ENCODE measurements around the gene CYB561.

The CYB561 gene

GRCh38 chr17:63431618-63431938, 14.5 kb downstream of the CYB561 start:
- no peaks in the 10 kb centered on the region for H3K36me3 ChIP-seq (replicated peaks; ENCODE audit: insufficient read depth, low read length)
- H3K4me3 ChIP-seq (ENCODE audit: low read length), result no peak overlapping the region
- H3K27ac ChIP-seq (ENCODE audit: low read length), result no peak overlapping the region
- H2AFZ ChIP-seq (ENCODE audit: low read length), result no peak overlapping the region
- H3K4me2 ChIP-seq (ENCODE audit: low read depth, low read length), result no peak overlapping the region
- H4K20me1 ChIP-seq (ENCODE audit: insufficient read depth, low read length), result no peaks in the 10 kb centered on the region
- H3K79me2 ChIP-seq (ENCODE audit: low read length), result no peaks in the 10 kb centered on the region
- no peaks in the 10 kb centered on the region for H3K27me3 ChIP-seq (replicated peaks; ENCODE audit: insufficient read depth, low read length)
- no peaks in the 10 kb centered on the region for H3K4me1 ChIP-seq (ENCODE audit: low read length)
- no peak for DNase-seq
- no peaks in the 10 kb centered on the region for H3K9me3 ChIP-seq (replicated peaks; ENCODE audit: insufficient read depth, low read length)
- no peaks in the 10 kb centered on the region for H3K9me2 ChIP-seq (replicated peaks; ENCODE audit: insufficient read depth, low read length)
- H3K9ac ChIP-seq (ENCODE audit: low read length), result no peak overlapping the region
- TF ChIP-seq EZH2 (optimal IDR thresholded peaks at IDR 0.05; ENCODE audit: low read depth, low read length) (no peak), EZH2phosphoT487 (IDR thresholded peaks at IDR 0.05; ENCODE audit: low read length) (no peak), CTCF (IDR thresholded peaks at IDR 0.05; ENCODE audit: low read length) (no peak)
- H3F3A ChIP-seq (ENCODE audit: insufficient read depth, low read length), result no peaks in the 10 kb centered on the region

GRCh38 chr17:63430223-63430622, 15.9 kb downstream of the CYB561 start:
- H3F3A ChIP-seq (ENCODE audit: insufficient read depth, low read length), result no peaks in the 10 kb centered on the region
- no peaks in the 10 kb centered on the region for H3K79me2 ChIP-seq (ENCODE audit: low read length)
- TF ChIP-seq EZH2phosphoT487 (IDR thresholded peaks at IDR 0.05; ENCODE audit: low read length) (no peak), EZH2 (optimal IDR thresholded peaks at IDR 0.05; ENCODE audit: low read depth, low read length) (no peak), CTCF (IDR thresholded peaks at IDR 0.05; ENCODE audit: low read length) (no peak)
- no peak overlapping the region for H2AFZ ChIP-seq (ENCODE audit: low read length)
- H3K9ac ChIP-seq (ENCODE audit: low read length), result no peak overlapping the region
- no peak overlapping the region for H3K4me2 ChIP-seq (ENCODE audit: low read depth, low read length)
- H3K4me3 ChIP-seq (ENCODE audit: low read length), result no peak overlapping the region
- no peaks in the 10 kb centered on the region for H3K36me3 ChIP-seq (replicated peaks; ENCODE audit: insufficient read depth, low read length)
- H3K27me3 ChIP-seq (replicated peaks; ENCODE audit: insufficient read depth, low read length), result no peaks in the 10 kb centered on the region
- H4K20me1 ChIP-seq (ENCODE audit: insufficient read depth, low read length), result no peaks in the 10 kb centered on the region
- H3K27ac ChIP-seq (ENCODE audit: low read length), result no peak overlapping the region
- H3K9me3 ChIP-seq (replicated peaks; ENCODE audit: insufficient read depth, low read length), result no peaks in the 10 kb centered on the region
- no peaks in the 10 kb centered on the region for H3K9me2 ChIP-seq (replicated peaks; ENCODE audit: insufficient read depth, low read length)
- H3K4me1 ChIP-seq (ENCODE audit: low read length), result no peaks in the 10 kb centered on the region
- no peak for DNase-seq

GRCh38 chr17:63429766-63430165, 16.3 kb downstream of the CYB561 start:
- TF ChIP-seq CTCF (IDR thresholded peaks at IDR 0.05; ENCODE audit: low read length) (no peak), EZH2 (optimal IDR thresholded peaks at IDR 0.05; ENCODE audit: low read depth, low read length) (no peak), EZH2phosphoT487 (IDR thresholded peaks at IDR 0.05; ENCODE audit: low read length) (no peak)
- DNase-seq, result no peak
- no peaks in the 10 kb centered on the region for H3K9me3 ChIP-seq (replicated peaks; ENCODE audit: insufficient read depth, low read length)
- no peak overlapping the region for H3K4me2 ChIP-seq (ENCODE audit: low read depth, low read length)
- no peaks in the 10 kb centered on the region for H3K9me2 ChIP-seq (replicated peaks; ENCODE audit: insufficient read depth, low read length)
- H3K4me1 ChIP-seq (ENCODE audit: low read length), result no peaks in the 10 kb centered on the region
- no peak overlapping the region for H3K9ac ChIP-seq (ENCODE audit: low read length)
- no peaks in the 10 kb centered on the region for H4K20me1 ChIP-seq (ENCODE audit: insufficient read depth, low read length)
- H3K27me3 ChIP-seq (replicated peaks; ENCODE audit: insufficient read depth, low read length), result no peaks in the 10 kb centered on the region
- no peaks in the 10 kb centered on the region for H3F3A ChIP-seq (ENCODE audit: insufficient read depth, low read length)
- no peak overlapping the region for H3K4me3 ChIP-seq (ENCODE audit: low read length)
- H3K27ac ChIP-seq (ENCODE audit: low read length), result no peak overlapping the region
- H3K36me3 ChIP-seq (replicated peaks; ENCODE audit: insufficient read depth, low read length), result no peaks in the 10 kb centered on the region
- no peak overlapping the region for H2AFZ ChIP-seq (ENCODE audit: low read length)
- no peaks in the 10 kb centered on the region for H3K79me2 ChIP-seq (ENCODE audit: low read length)

All from MM.1S (cell line).